WI38 (cell line): ENCODE measurements around the gene CACNB2.

Source experiments
- H3K4me3 ChIP-seq: 2 replicates; pipeline ENCODE4 v1.5.1; 2011; ENCODE audit warnings: low read depth, mild to moderate bottlenecking, control low read depth, low read length
- CTCF ChIP-seq: IDR thresholded peaks from 2 replicates; pipeline ENCODE4 v1.5.1; 2012; ENCODE audit warnings: low read depth, mild to moderate bottlenecking, control low read depth, low read length

CACNB2 gene

DNA sequence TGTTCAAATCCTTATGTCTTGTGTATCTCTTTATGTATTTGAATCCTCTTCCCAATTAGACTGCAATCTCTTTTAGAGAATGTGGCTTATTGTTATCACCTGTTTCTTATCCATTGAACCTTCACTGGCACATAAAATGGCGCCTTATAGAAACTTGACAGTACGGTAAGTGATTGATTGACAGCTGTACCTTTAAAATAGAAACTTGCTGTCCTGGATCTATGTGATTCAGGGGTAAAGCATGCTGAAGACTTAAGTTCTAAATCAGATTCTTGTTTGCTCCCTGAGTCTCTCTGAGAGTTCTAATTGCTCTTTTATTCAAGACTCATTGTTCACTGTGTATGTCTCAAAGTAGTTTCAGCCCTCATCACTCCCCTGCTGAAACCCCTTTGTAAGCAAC lies 91.3 kb downstream of the CACNB2 start:
- H3K4me3 ChIP-seq: no peak overlapping the region
- TF ChIP-seq CTCF: no peak

GRCh38 chr10:18233775-18234174 lies 93.6 kb downstream of the CACNB2 start:
- no peak for TF ChIP-seq CTCF
- H3K4me3 ChIP-seq: no peak overlapping the region

- no peak overlapping the region for H3K4me3 ChIP-seq
- no peak for TF ChIP-seq CTCF
These were observed 95.3 kb downstream of the CACNB2 start for GRCh38 chr10:18235477-18235876.

DNA sequence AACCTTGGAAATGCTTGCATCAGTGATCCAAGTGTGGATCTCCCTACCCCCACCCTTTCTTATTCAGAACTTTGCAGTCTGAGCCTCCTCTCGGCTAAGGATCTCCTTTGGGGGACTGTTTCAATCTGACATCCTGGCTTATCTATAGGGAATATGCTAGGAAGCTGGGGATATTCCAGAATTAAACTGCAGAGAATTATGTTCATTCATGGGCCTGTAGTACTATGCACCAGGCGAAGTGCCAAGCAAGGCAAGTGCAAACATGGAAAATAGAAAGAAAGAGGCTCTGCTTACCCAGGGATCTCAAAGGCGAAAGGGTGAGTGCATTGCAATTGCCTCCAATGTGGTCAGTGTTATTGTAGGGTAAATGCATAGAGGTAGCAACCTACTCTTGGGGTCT lies 96.5 kb downstream of the CACNB2 start:
- no peak for TF ChIP-seq CTCF
- no peak overlapping the region for H3K4me3 ChIP-seq

GRCh38 chr10:18238870-18239485 lies 98.8 kb downstream of the CACNB2 start:
- peak; percentile 48; the same call in 1 of the 2 replicates for TF ChIP-seq CTCF
- no peak overlapping the region for H3K4me3 ChIP-seq

DNA sequence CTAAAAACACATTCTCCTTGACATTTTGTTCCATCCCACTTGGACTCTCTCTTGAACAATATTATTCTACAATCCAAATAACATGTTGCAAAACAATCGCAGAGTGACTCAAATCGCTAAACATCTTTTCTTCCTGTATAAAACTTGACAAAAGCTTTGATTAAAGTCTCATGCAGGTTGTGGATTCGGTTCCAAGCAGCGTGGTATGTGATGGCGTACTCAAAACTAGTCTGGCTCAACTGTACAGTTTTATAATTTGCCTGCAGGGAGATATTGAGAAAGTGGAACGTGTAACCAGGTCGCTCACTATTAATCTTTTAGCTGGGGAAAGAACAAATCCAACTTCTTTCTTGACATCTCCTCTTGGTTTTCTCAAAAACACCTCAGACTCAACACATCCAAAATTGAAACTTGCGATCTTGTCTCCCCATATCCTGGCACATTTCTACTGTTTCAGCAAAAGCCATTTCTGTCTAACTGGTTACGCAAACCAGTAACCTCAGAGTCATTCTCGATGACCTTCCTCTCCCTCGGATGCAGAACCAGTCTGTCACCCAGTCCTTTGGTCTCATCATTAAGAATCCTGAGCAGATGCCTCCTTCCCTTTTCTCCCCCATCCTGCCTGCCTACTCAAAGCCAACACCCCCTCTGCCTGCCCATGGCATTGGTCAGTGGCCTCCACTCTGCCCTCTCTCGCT lies 100.1 kb downstream of the CACNB2 start:
- TF ChIP-seq CTCF: no peak
- H3K4me3 ChIP-seq: no peak overlapping the region

GRCh38 chr10:18246967-18247366 lies 106.7 kb downstream of the CACNB2 start:
- no peak for TF ChIP-seq CTCF
- H3K4me3 ChIP-seq: no peak overlapping the region
